Keratinocyte (primary cell): ENCODE results near the gene PHACTR1.

ENCODE experiments used
- CTCF ChIP-seq, 3 experiments: IDR thresholded peaks in 1 of 3; conservative IDR thresholded peaks in 1 of 3; optimal IDR thresholded peaks in 1 of 3; 2 replicates in 2 of 3; 3 replicates in 1 of 3; pipeline versions ENCODE3 to v1.5.1; 2011; ENCODE audit warnings: low read length in 3 of 3, mild to moderate bottlenecking in 3 of 3, moderate library complexity in 2 of 3, control low read depth in 1 of 3, inconsistent platforms in 1 of 3; ENCODE audit not compliant: insufficient read depth in 2 of 3; ENCODE audit errors: extremely low read depth in 1 of 3
- EZH2 ChIP-seq: IDR thresholded peaks from one replicate; pipeline ENCODE4 v1.6.1; 2012; ENCODE audit warnings: inconsistent platforms, mild to moderate bottlenecking, low read length, moderate library complexity

DNA sequence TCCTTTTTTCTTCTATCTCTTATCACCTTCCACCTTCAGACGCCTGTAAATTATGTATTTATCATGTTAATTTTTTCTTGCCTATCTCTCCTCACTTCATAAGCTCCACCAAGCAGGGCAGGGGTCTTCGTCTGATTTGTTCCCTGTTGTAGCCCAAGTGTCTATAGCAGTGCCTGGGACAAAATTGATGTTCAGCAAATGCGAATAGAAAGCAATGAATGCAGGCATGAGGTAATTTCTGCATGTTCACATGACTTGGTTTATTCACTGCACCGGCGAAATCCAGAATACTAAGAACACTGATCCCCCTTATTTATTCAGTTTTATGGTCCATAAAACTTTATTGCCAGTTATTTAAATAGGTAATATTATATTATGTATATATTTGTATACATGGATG is 449.7 kb downstream of the PHACTR1 start:
- TF ChIP-seq CTCF (optimal IDR thresholded peaks at IDR 0.05 in 1 of 3, IDR thresholded peaks at IDR 0.05 in 1 of 3, conservative IDR thresholded peaks at IDR 0.05 in 1 of 3; ENCODE audit: extremely low read depth in 1 of 3, insufficient read depth in 2 of 3, low read length in 3 of 3) = no peak
- no peak for TF ChIP-seq EZH2
